Measurements from ENCODE around the gene PAX7. TPM values are rescaled to one million over a fixed set of nuclear protein-coding genes. Genes with fewer than 3 reads are reported as not detected.

Gene PAX7
- total RNA-seq, 3 donors from 2014 or later (not counting 1 experiment from before 2014, with no cell fraction given) = not detected

- no peaks in the 10 kb centered on the region for H3K9me3 ChIP-seq (ENCODE audit: control insufficient read depth, insufficient read depth, low read length)
- Mint-ChIP-seq H3K4me1 (no peaks in the 10 kb centered on the region), H3K36me3 (no peaks in the 10 kb centered on the region), H3K4me3 (no peak overlapping the region), H3K27ac (no peak overlapping the region), H3K27me3 (ENCODE audit: low read depth in 2 of 2) (peaks cover 37 to 55% of the 10 kb centered on the region in 2 donors), H3K9me3 (no peaks in the 10 kb centered on the region)
- DNase-seq = no peak
- intact Hi-C loops (cut with micrococcal nuclease) = no loop called here
- WGBS (ENCODE audit: insufficient coverage) = 40% methylated on average over 22 of the region's 24 CpGs
- H3K27me3 ChIP-seq (ENCODE audit: control insufficient read depth, insufficient read depth, low read length) = no peaks in the 10 kb centered on the region
- no peaks in the 10 kb centered on the region for H3K4me1 ChIP-seq (ENCODE audit: control insufficient read depth, insufficient read depth, low read length)
- no peak overlapping the region for H3K4me3 ChIP-seq (ENCODE audit: low read length)
- no peaks in the 10 kb centered on the region for H3K36me3 ChIP-seq (ENCODE audit: control insufficient read depth, insufficient read depth, low read length)
- no peak for ATAC-seq
- TF ChIP-seq CTCF (IDR thresholded peaks at IDR 0.05) = no peak
- H3K27ac ChIP-seq (ENCODE audit: low read length) = no peak overlapping the region
These were observed 94.7 kb downstream of the PAX7 start for GRCh38 chr1:18725231-18725895.

GRCh38 chr1:18726368-18726767, 95.7 kb downstream of the PAX7 start:
- H3K36me3 ChIP-seq (ENCODE audit: control insufficient read depth, insufficient read depth, low read length) = no peaks in the 10 kb centered on the region
- intact Hi-C loops (cut with micrococcal nuclease) = no loop called here
- WGBS (ENCODE audit: insufficient coverage) = 56% methylated on average over 4 of the region's 4 CpGs
- no peaks in the 10 kb centered on the region for H3K27me3 ChIP-seq (ENCODE audit: control insufficient read depth, insufficient read depth, low read length)
- no peaks in the 10 kb centered on the region for H3K4me1 ChIP-seq (ENCODE audit: control insufficient read depth, insufficient read depth, low read length)
- Mint-ChIP-seq H3K36me3 (no peaks in the 10 kb centered on the region), H3K4me3 (no peak overlapping the region), H3K27me3 (ENCODE audit: low read depth in 2 of 2) (peaks cover 34 to 49% of the 10 kb centered on the region in 2 donors), H3K27ac (no peak overlapping the region), H3K9me3 (no peaks in the 10 kb centered on the region), H3K4me1 (no peaks in the 10 kb centered on the region)
- DNase-seq (no peak), ATAC-seq (no peak)
- H3K4me3 ChIP-seq (ENCODE audit: low read length) = no peak overlapping the region
- H3K9me3 ChIP-seq (ENCODE audit: control insufficient read depth, insufficient read depth, low read length) = no peaks in the 10 kb centered on the region
- no peak overlapping the region for H3K27ac ChIP-seq (ENCODE audit: low read length)
- TF ChIP-seq CTCF (IDR thresholded peaks at IDR 0.05) = no peak

- no peaks in the 10 kb centered on the region for H3K4me1 ChIP-seq (ENCODE audit: control insufficient read depth, insufficient read depth, low read length)
- no peak overlapping the region for H3K27ac Mint-ChIP-seq
- peaks cover 26 to 45% of the 10 kb centered on the region in 2 donors for H3K27me3 Mint-ChIP-seq (ENCODE audit: low read depth in 2 of 2)
- TF ChIP-seq CTCF (IDR thresholded peaks at IDR 0.05) = no peak
- no peaks in the 10 kb centered on the region for H3K36me3 ChIP-seq (ENCODE audit: control insufficient read depth, insufficient read depth, low read length)
- ATAC-seq = no peak
- no peaks in the 10 kb centered on the region for H3K36me3 Mint-ChIP-seq
- H3K27ac ChIP-seq (ENCODE audit: low read length) = no peak overlapping the region
- intact Hi-C loops (cut with micrococcal nuclease) = no loop called here
- no peak overlapping the region for H3K4me3 Mint-ChIP-seq
- H3K4me3 ChIP-seq (ENCODE audit: low read length) = no peak overlapping the region
- DNase-seq = no peak
- no peaks in the 10 kb centered on the region for H3K9me3 ChIP-seq (ENCODE audit: control insufficient read depth, insufficient read depth, low read length)
- H3K4me1 Mint-ChIP-seq = no peaks in the 10 kb centered on the region
- no peaks in the 10 kb centered on the region for H3K9me3 Mint-ChIP-seq
- no peaks in the 10 kb centered on the region for H3K27me3 ChIP-seq (ENCODE audit: control insufficient read depth, insufficient read depth, low read length)
- 75% methylated on average over 15 of the region's 15 CpGs for WGBS (ENCODE audit: insufficient coverage)
These were observed 97.3 kb downstream of the PAX7 start for GRCh38 chr1:18727956-18728355.

GRCh38 chr1:18730321-18730720, 99.7 kb downstream of the PAX7 start:
- 37% methylated on average over 8 of the region's 8 CpGs for WGBS (ENCODE audit: insufficient coverage)
- H3K4me1 Mint-ChIP-seq = no peaks in the 10 kb centered on the region
- H3K4me1 ChIP-seq (ENCODE audit: control insufficient read depth, insufficient read depth, low read length) = no peaks in the 10 kb centered on the region
- no peak for TF ChIP-seq CTCF (IDR thresholded peaks at IDR 0.05)
- ATAC-seq (no peak), DNase-seq (no peak)
- no peak overlapping the region for H3K4me3 Mint-ChIP-seq
- no peaks in the 10 kb centered on the region for H3K9me3 ChIP-seq (ENCODE audit: control insufficient read depth, insufficient read depth, low read length)
- no peaks in the 10 kb centered on the region for H3K27me3 ChIP-seq (ENCODE audit: control insufficient read depth, insufficient read depth, low read length)
- H3K9me3 Mint-ChIP-seq = no peaks in the 10 kb centered on the region
- H3K4me3 ChIP-seq (ENCODE audit: low read length) = no peak overlapping the region
- no peak overlapping the region for H3K27ac ChIP-seq (ENCODE audit: low read length)
- H3K36me3 ChIP-seq (ENCODE audit: control insufficient read depth, insufficient read depth, low read length) = no peaks in the 10 kb centered on the region
- peaks cover 22 to 44% of the 10 kb centered on the region in 2 donors for H3K27me3 Mint-ChIP-seq (ENCODE audit: low read depth in 2 of 2)
- intact Hi-C loops (cut with micrococcal nuclease) = no loop called here
- no peaks in the 10 kb centered on the region for H3K36me3 Mint-ChIP-seq
- no peak overlapping the region for H3K27ac Mint-ChIP-seq
